ENCODE measurements around the gene LRSAM1.

Gene LRSAM1

GRCh38 chr9:127452691-127453090 lies 1.4 kb downstream of the LRSAM1 start:
- peak overlapping the region; percentile 95 for H3K4me3 ChIP-seq (replicated peaks; ENCODE audit: low read depth, low read length)
- H3K27me3 ChIP-seq (replicated peaks; ENCODE audit: control insufficient read depth, insufficient read depth, low read length), result no peaks in the 10 kb centered on the region
- DNase-seq (ENCODE audit: extremely low read depth, insufficient read length), result no peak
- TF ChIP-seq, protein P1, sequence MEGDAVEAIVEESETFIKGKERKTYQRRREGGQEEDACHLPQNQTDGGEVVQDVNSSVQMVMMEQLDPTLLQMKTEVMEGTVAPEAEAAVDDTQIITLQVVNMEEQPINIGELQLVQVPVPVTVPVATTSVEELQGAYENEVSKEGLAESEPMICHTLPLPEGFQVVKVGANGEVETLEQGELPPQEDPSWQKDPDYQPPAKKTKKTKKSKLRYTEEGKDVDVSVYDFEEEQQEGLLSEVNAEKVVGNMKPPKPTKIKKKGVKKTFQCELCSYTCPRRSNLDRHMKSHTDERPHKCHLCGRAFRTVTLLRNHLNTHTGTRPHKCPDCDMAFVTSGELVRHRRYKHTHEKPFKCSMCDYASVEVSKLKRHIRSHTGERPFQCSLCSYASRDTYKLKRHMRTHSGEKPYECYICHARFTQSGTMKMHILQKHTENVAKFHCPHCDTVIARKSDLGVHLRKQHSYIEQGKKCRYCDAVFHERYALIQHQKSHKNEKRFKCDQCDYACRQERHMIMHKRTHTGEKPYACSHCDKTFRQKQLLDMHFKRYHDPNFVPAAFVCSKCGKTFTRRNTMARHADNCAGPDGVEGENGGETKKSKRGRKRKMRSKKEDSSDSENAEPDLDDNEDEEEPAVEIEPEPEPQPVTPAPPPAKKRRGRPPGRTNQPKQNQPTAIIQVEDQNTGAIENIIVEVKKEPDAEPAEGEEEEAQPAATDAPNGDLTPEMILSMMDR (IDR thresholded peaks at IDR 0.05; ENCODE audit: insufficient read depth, low read length, poor library complexity, severe bottlenecking), result no peak
- peaks cover 22% of the 10 kb centered on the region for H3K36me3 ChIP-seq (ENCODE audit: control insufficient read depth, insufficient read depth, low read length)

GRCh38 chr9:127455324-127455992 lies 4.1 kb downstream of the LRSAM1 start:
- Histone ChIP-seq H3K27me3 (replicated peaks; ENCODE audit: control insufficient read depth, insufficient read depth, low read length) (no peaks in the 10 kb centered on the region), H3K4me3 (replicated peaks; ENCODE audit: low read depth, low read length) (no peak overlapping the region), H3K36me3 (ENCODE audit: control insufficient read depth, insufficient read depth, low read length) (peaks cover 13% of the 10 kb centered on the region)
- no peak for DNase-seq (ENCODE audit: extremely low read depth, insufficient read length)
- TF ChIP-seq, protein P1 (IDR thresholded peaks at IDR 0.05; ENCODE audit: insufficient read depth, low read length, poor library complexity, severe bottlenecking), result peak; percentile 69

GRCh38 chr9:127457191-127457878 lies 6.0 kb downstream of the LRSAM1 start:
- H3K4me3 ChIP-seq (replicated peaks; ENCODE audit: low read depth, low read length), result no peak overlapping the region
- peaks cover 21% of the 10 kb centered on the region for H3K36me3 ChIP-seq (ENCODE audit: control insufficient read depth, insufficient read depth, low read length)
- no peaks in the 10 kb centered on the region for H3K27me3 ChIP-seq (replicated peaks; ENCODE audit: control insufficient read depth, insufficient read depth, low read length)
- no peak for DNase-seq (ENCODE audit: extremely low read depth, insufficient read length)
- TF ChIP-seq, protein P1 (IDR thresholded peaks at IDR 0.05; ENCODE audit: insufficient read depth, low read length, poor library complexity, severe bottlenecking), result no peak

DNA sequence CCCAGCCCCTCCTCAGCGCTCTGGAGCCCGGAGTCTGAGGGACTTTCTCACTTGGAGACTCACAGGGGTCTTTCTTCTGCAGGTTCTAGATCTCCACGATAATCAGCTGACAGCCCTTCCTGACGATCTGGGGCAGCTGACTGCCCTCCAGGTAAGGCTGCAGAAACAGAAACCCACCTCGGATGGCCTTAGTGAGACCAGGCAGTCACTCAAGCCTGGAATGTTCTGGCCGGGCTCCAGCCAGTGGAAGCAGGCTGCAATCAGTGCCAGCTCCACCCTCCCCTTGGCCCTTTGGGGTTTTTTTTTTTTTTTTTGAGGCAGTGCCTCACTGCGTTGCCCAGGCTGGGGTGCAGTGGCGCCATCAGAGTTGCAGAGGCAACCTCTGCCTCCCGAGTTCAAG lies 7.6 kb downstream of the LRSAM1 start:
- Histone ChIP-seq H3K4me3 (replicated peaks; ENCODE audit: low read depth, low read length) (no peak overlapping the region), H3K36me3 (ENCODE audit: control insufficient read depth, insufficient read depth, low read length) (peaks cover 29% of the 10 kb centered on the region), H3K27me3 (replicated peaks; ENCODE audit: control insufficient read depth, insufficient read depth, low read length) (no peaks in the 10 kb centered on the region)
- no peak for DNase-seq (ENCODE audit: extremely low read depth, insufficient read length)
- TF ChIP-seq, protein P1 (IDR thresholded peaks at IDR 0.05; ENCODE audit: insufficient read depth, low read length, poor library complexity, severe bottlenecking), result no peak

GRCh38 chr9:127463382-127463781 lies 12.1 kb downstream of the LRSAM1 start:
- TF ChIP-seq, protein P1 (IDR thresholded peaks at IDR 0.05; ENCODE audit: insufficient read depth, low read length, poor library complexity, severe bottlenecking), result no peak
- Histone ChIP-seq H3K27me3 (replicated peaks; ENCODE audit: control insufficient read depth, insufficient read depth, low read length) (no peaks in the 10 kb centered on the region), H3K4me3 (replicated peaks; ENCODE audit: low read depth, low read length) (no peak overlapping the region), H3K36me3 (ENCODE audit: control insufficient read depth, insufficient read depth, low read length) (peaks cover 33% of the 10 kb centered on the region)
- no peak for DNase-seq (ENCODE audit: extremely low read depth, insufficient read length)

All from GM06990 (cell line).